NT2/D1 (cell line): ENCODE measurements around the gene ORC1.

Experiments
- DNase-seq: peaks from one replicate; pipeline ENCODE4 v3.0.0-alpha.2; 2011; ENCODE audit warnings: low read depth, low spot score
- H3K27me3 ChIP-seq: 2 replicates; pipeline ENCODE4 v1.6.0; 2011; ENCODE audit warnings: mild to moderate bottlenecking; ENCODE audit not compliant: insufficient read length, insufficient read depth
- H3K36me3 ChIP-seq: 2 replicates; pipeline ENCODE4 v1.6.1; 2011; ENCODE audit warnings: mild to moderate bottlenecking, low read length, mixed read lengths; ENCODE audit not compliant: insufficient read depth, insufficient read length
- H3K4me1 ChIP-seq: 2 replicates; pipeline ENCODE4 v1.5.1; 2011; ENCODE audit not compliant: insufficient read depth, insufficient read length
- H3K4me3 ChIP-seq: 2 replicates; pipeline ENCODE4 v1.5.1; 2011; ENCODE audit warnings: low read depth; ENCODE audit not compliant: insufficient read length
- H3K9ac ChIP-seq: 2 replicates; pipeline ENCODE4 v1.6.0; 2011; ENCODE audit warnings: low read depth; ENCODE audit not compliant: insufficient read length
- H3K9me3 ChIP-seq: 2 replicates; pipeline ENCODE4 v1.5.1; 2011; ENCODE audit warnings: mild to moderate bottlenecking, low read length; ENCODE audit not compliant: insufficient read depth
- SUZ12 ChIP-seq: IDR thresholded peaks from 2 replicates; pipeline ENCODE4 v1.6.1; 2011; ENCODE audit not compliant: insufficient read length, insufficient read depth; ENCODE audit errors: extremely low read depth
- YY1 ChIP-seq: IDR thresholded peaks from 2 replicates; pipeline ENCODE4 v1.6.1; 2011; ENCODE audit not compliant: insufficient read length, insufficient read depth
- ZNF274 ChIP-seq: IDR thresholded peaks from 2 replicates; pipeline ENCODE4 v1.6.1; 2011; ENCODE audit warnings: mild to moderate bottlenecking, low read depth, low read length

Gene ORC1

GRCh38 chr1:52427152-52427551, 22.9 kb upstream of the ORC1 start:
- peaks cover 57% of the 10 kb centered on the region for H3K36me3 ChIP-seq
- no peak overlapping the region for H3K9ac ChIP-seq
- TF ChIP-seq YY1 (no peak), SUZ12 (no peak), ZNF274 (no peak)
- no peak for DNase-seq
- H3K4me3 ChIP-seq = no peak overlapping the region
- H3K9me3 ChIP-seq = no peaks in the 10 kb centered on the region
- H3K27me3 ChIP-seq = no peaks in the 10 kb centered on the region
- no peaks in the 10 kb centered on the region for H3K4me1 ChIP-seq

GRCh38 chr1:52426371-52426770, 22.1 kb upstream of the ORC1 start:
- Histone ChIP-seq H3K4me3 (no peak overlapping the region), H3K9me3 (no peaks in the 10 kb centered on the region), H3K36me3 (peaks cover 58% of the 10 kb centered on the region), H3K4me1 (no peaks in the 10 kb centered on the region), H3K9ac (no peak overlapping the region), H3K27me3 (no peaks in the 10 kb centered on the region)
- TF ChIP-seq SUZ12 (no peak), YY1 (no peak), ZNF274 (no peak)
- no peak for DNase-seq

- H3K9me3 ChIP-seq = no peaks in the 10 kb centered on the region
- H3K9ac ChIP-seq = no peak overlapping the region
- no peaks in the 10 kb centered on the region for H3K27me3 ChIP-seq
- TF ChIP-seq SUZ12 (no peak), YY1 (no peak), ZNF274 (no peak)
- H3K4me3 ChIP-seq = no peak overlapping the region
- H3K36me3 ChIP-seq = peaks cover 61% of the 10 kb centered on the region
- DNase-seq = no peak
- H3K4me1 ChIP-seq = no peaks in the 10 kb centered on the region
Measured at GRCh38 chr1:52424813-52425212, 20.6 kb upstream of the ORC1 start.

- Histone ChIP-seq H3K4me1 (no peaks in the 10 kb centered on the region), H3K36me3 (peaks cover 62% of the 10 kb centered on the region), H3K4me3 (no peak overlapping the region), H3K9ac (no peak overlapping the region), H3K9me3 (no peaks in the 10 kb centered on the region), H3K27me3 (no peaks in the 10 kb centered on the region)
- TF ChIP-seq SUZ12 (no peak), YY1 (no peak), ZNF274 (no peak)
- no peak for DNase-seq
Measured at GRCh38 chr1:52424231-52424636, 20.0 kb upstream of the ORC1 start.

- no peak for TF ChIP-seq ZNF274
- peaks cover 64% of the 10 kb centered on the region for H3K36me3 ChIP-seq
- H3K4me1 ChIP-seq = no peaks in the 10 kb centered on the region
- no peak overlapping the region for H3K9ac ChIP-seq
- DNase-seq = no peak
- no peak overlapping the region for H3K4me3 ChIP-seq
- no peaks in the 10 kb centered on the region for H3K27me3 ChIP-seq
- no peaks in the 10 kb centered on the region for H3K9me3 ChIP-seq
Measured at GRCh38 chr1:52423771-52424170, 19.5 kb upstream of the ORC1 start.

GRCh38 chr1:52423055-52423454, 18.8 kb upstream of the ORC1 start:
- Histone ChIP-seq H3K9ac (no peak overlapping the region), H3K4me3 (no peak overlapping the region), H3K4me1 (no peaks in the 10 kb centered on the region), H3K9me3 (no peaks in the 10 kb centered on the region), H3K36me3 (peaks cover 72% of the 10 kb centered on the region), H3K27me3 (no peaks in the 10 kb centered on the region)
- DNase-seq = no peak
- no peak for TF ChIP-seq YY1
- TF ChIP-seq SUZ12 = no peak
- no peak for TF ChIP-seq ZNF274

GRCh38 chr1:52420713-52421112, 16.5 kb upstream of the ORC1 start:
- TF ChIP-seq SUZ12 = no peak
- H3K36me3 ChIP-seq = peaks cover 93% of the 10 kb centered on the region
- no peaks in the 10 kb centered on the region for H3K27me3 ChIP-seq
- H3K9me3 ChIP-seq = no peaks in the 10 kb centered on the region
- H3K9ac ChIP-seq = no peak overlapping the region
- H3K4me3 ChIP-seq = no peak overlapping the region
- no peaks in the 10 kb centered on the region for H3K4me1 ChIP-seq
- no peak for DNase-seq

GRCh38 chr1:52416811-52417210, 12.6 kb upstream of the ORC1 start:
- Histone ChIP-seq H3K36me3 (peaks cover 96% of the 10 kb centered on the region), H3K9ac (no peak overlapping the region), H3K9me3 (no peaks in the 10 kb centered on the region), H3K4me3 (no peak overlapping the region), H3K27me3 (no peaks in the 10 kb centered on the region), H3K4me1 (no peaks in the 10 kb centered on the region)
- DNase-seq = no peak
- TF ChIP-seq YY1 (no peak), SUZ12 (no peak), ZNF274 (no peak)
